ENCODE measurements around the gene RAPGEF6. TPM values are rescaled to one million over a fixed set of nuclear protein-coding genes. Genes with fewer than 3 reads are reported as not detected.

Gene RAPGEF6
- total RNA-seq, 2 donors from 2014 or later, result 15.5 to 43.0 TPM

GRCh38 chr5:131615957-131616356, 19.1 kb downstream of the RAPGEF6 start:
- Histone ChIP-seq H3K27ac (no peak overlapping the region), H3K4me1 (replicated peaks) (no peaks in the 10 kb centered on the region), H3K36me3 (no peaks in the 10 kb centered on the region), H3K27me3 (replicated peaks; ENCODE audit: insufficient read depth) (no peaks in the 10 kb centered on the region), H3K4me3 (no peak overlapping the region), H3K9me3 (no peaks in the 10 kb centered on the region)
- WGBS, result 86% methylated on average over 2 of the region's 2 CpGs
- intact Hi-C loops (cut with DNase I), result no loop called here
- TF ChIP-seq POLR2A (IDR thresholded peaks at IDR 0.05) (no peak), CTCF (IDR thresholded peaks at IDR 0.05) (no peak), POLR2AphosphoS5 (IDR thresholded peaks at IDR 0.05) (no peak)
- DNase-seq (ENCODE audit: low spot score), result no peak

GRCh38 chr5:131613423-131613822, 21.6 kb downstream of the RAPGEF6 start:
- no peak for DNase-seq (ENCODE audit: low spot score)
- no peak for TF ChIP-seq POLR2AphosphoS5 (IDR thresholded peaks at IDR 0.05)
- TF ChIP-seq POLR2A (IDR thresholded peaks at IDR 0.05), result no peak
- TF ChIP-seq CTCF (IDR thresholded peaks at IDR 0.05), result no peak
- intact Hi-C loops (cut with DNase I), result no loop called here
- Histone ChIP-seq H3K9me3 (no peaks in the 10 kb centered on the region), H3K4me1 (replicated peaks) (no peaks in the 10 kb centered on the region), H3K27ac (no peak overlapping the region), H3K27me3 (replicated peaks; ENCODE audit: insufficient read depth) (no peaks in the 10 kb centered on the region), H3K36me3 (no peaks in the 10 kb centered on the region), H3K4me3 (no peak overlapping the region)

- DNase-seq (ENCODE audit: low spot score), result no peak
- intact Hi-C loops (cut with DNase I), result no loop called here
Measured at GRCh38 chr5:131611064-131611381, 24.0 kb downstream of the RAPGEF6 start.

GRCh38 chr5:131610198-131611063, 24.6 kb downstream of the RAPGEF6 start:
- TF ChIP-seq CTCF (IDR thresholded peaks at IDR 0.05) (no peak), POLR2A (IDR thresholded peaks at IDR 0.05) (no peak), POLR2AphosphoS5 (IDR thresholded peaks at IDR 0.05) (no peak)
- intact Hi-C loops (cut with DNase I), result no loop called here
- Histone ChIP-seq H3K4me1 (replicated peaks) (no peaks in the 10 kb centered on the region), H3K27me3 (replicated peaks; ENCODE audit: insufficient read depth) (no peaks in the 10 kb centered on the region), H3K9me3 (no peaks in the 10 kb centered on the region), H3K27ac (no peak overlapping the region), H3K36me3 (no peaks in the 10 kb centered on the region), H3K4me3 (no peak overlapping the region)
- DNase-seq (ENCODE audit: low spot score), result no peak
- 70% methylated on average over 6 of the region's 6 CpGs for WGBS

More at GRCh38 chr5:131611064-131611381, 24.0 kb downstream of the RAPGEF6 start:
- 76% methylated on average over 2 of the region's 2 CpGs for WGBS
- Histone ChIP-seq H3K27me3 (replicated peaks; ENCODE audit: insufficient read depth) (no peaks in the 10 kb centered on the region), H3K4me3 (no peak overlapping the region), H3K36me3 (no peaks in the 10 kb centered on the region), H3K27ac (no peak overlapping the region), H3K9me3 (no peaks in the 10 kb centered on the region), H3K4me1 (replicated peaks) (no peaks in the 10 kb centered on the region)
- TF ChIP-seq POLR2A (IDR thresholded peaks at IDR 0.05) (no peak), POLR2AphosphoS5 (IDR thresholded peaks at IDR 0.05) (no peak), CTCF (IDR thresholded peaks at IDR 0.05) (no peak)

- intact Hi-C loops (cut with DNase I), result no loop called here
- no peak overlapping the region for H3K4me3 ChIP-seq
- DNase-seq (ENCODE audit: low spot score), result no peak
- no peak for TF ChIP-seq POLR2A (IDR thresholded peaks at IDR 0.05)
- TF ChIP-seq POLR2AphosphoS5 (IDR thresholded peaks at IDR 0.05), result no peak
- TF ChIP-seq CTCF (IDR thresholded peaks at IDR 0.05), result no peak
- no peaks in the 10 kb centered on the region for H3K4me1 ChIP-seq (replicated peaks)
- H3K27me3 ChIP-seq (replicated peaks; ENCODE audit: insufficient read depth), result no peaks in the 10 kb centered on the region
- no peak overlapping the region for H3K27ac ChIP-seq
- H3K36me3 ChIP-seq, result no peaks in the 10 kb centered on the region
- no peaks in the 10 kb centered on the region for H3K9me3 ChIP-seq
- 100% methylated on average over 1 of the region's 1 CpG for WGBS
Measured at GRCh38 chr5:131609774-131610173, 25.3 kb downstream of the RAPGEF6 start.
